Transverse colon (tissue), 4 donors: ENCODE measurements around the gene ARHGAP44.

Experiments used
- CTCF ChIP-seq, 5 experiments: fragments of 200-600 bp in 3 of 5; fragments of 450-650 bp in 2 of 5; sonication (generic) in 3 of 5; IDR thresholded peaks; 1 replicate in 2 of 5; 2 replicates in 3 of 5; pipeline ENCODE4 v1.5.1; 2016 to 2017; ENCODE audit warnings: antibody characterized with exemption in 5 of 5, inconsistent platforms in 3 of 5, mild to moderate bottlenecking in 2 of 5, moderate library complexity in 1 of 5
- EP300 ChIP-seq: sonication (generic); formaldehyde crosslinking; IDR thresholded peaks from one replicate; pipeline ENCODE4 v1.6.1; 2017; ENCODE audit warnings: antibody characterized with exemption, low read depth
- POLR2A ChIP-seq: fragments of 450-650 bp; IDR thresholded peaks from one replicate; pipeline ENCODE4 v1.6.1; 2016; ENCODE audit warnings: antibody characterized with exemption, mild to moderate bottlenecking, moderate library complexity
- POLR2AphosphoS5 ChIP-seq, 3 donors: sonication (generic); formaldehyde crosslinking; IDR thresholded peaks; one replicate each; pipeline ENCODE4 v1.6.1; 2016; ENCODE audit warnings: antibody characterized with exemption in 3 of 3

GRCh38 chr17:12928736-12929135 lies 139.4 kb downstream of the ARHGAP44 start:
- TF ChIP-seq CTCF (IDR thresholded peaks at IDR 0.05) (no peak), POLR2A (no peak), POLR2AphosphoS5 (IDR thresholded peaks at IDR 0.05) (no peak), EP300 (no peak)
